Testis (tissue), 3 donors: ENCODE data around the gene FHOD3. TPM values are rescaled to one million over a fixed set of nuclear protein-coding genes. Genes with fewer than 3 reads are reported as not detected.

Experiments
- DNase-seq: peaks from one replicate; pipeline ENCODE4 v3.0.0-alpha.2; 2019
- H3K27ac ChIP-seq, 2 donors: fragments of 200-600 bp; sonication (generic); one replicate each; pipeline ENCODE4 v1.5.1; 2019
- H3K27me3 ChIP-seq: fragments of 200-600 bp; sonication (generic); one replicate; pipeline ENCODE4 v1.5.1; 2019
- H3K36me3 ChIP-seq: fragments of 200-600 bp; sonication (generic); one replicate; pipeline ENCODE4 v1.5.1; 2017; ENCODE audit warnings: low read depth; ENCODE audit errors: missing control alignments
- H3K4me1 ChIP-seq: fragments of 200-600 bp; sonication (generic); one replicate; pipeline ENCODE4 v1.5.1; 2019
- H3K4me3 ChIP-seq, 2 donors: fragments of 200-600 bp; sonication (generic); one replicate each; pipeline ENCODE4 v1.5.1; 2017 to 2019
- H3K9me3 ChIP-seq: fragments of 200-600 bp; sonication (generic); one replicate; pipeline ENCODE4 v1.5.1; 2017
- POLR2A ChIP-seq: fragments of 450-650 bp; IDR thresholded peaks from one replicate; pipeline ENCODE4 v1.6.1; 2017; ENCODE audit warnings: antibody characterized with exemption, mild to moderate bottlenecking, moderate library complexity
- WGBS, 2 donors: methylation state at CpG; one replicate each; pipeline ENCODE4 v1.1.5; 2018; 5-methylcytosine and 5-hydroxymethylcytosine counted together
- intact Hi-C: fragments of 100-400 bp; cut with DNase I; formaldehyde crosslinking; loops from one replicate; pipeline ENCODE4 v1.15.1; 2023; ENCODE audit warnings: low total_unique reads
- polyA plus RNA-seq: library from polyadenylated mRNA; stranded (reverse); fragments of 350-450 nt; fragmentation: Illumina TruSeq; extraction: RNeasy Lipid Tissue Mini Kit (QIAGEN cat#74804); gene quantifications from one replicate; pipeline ENCODE4 v1.2.3, GENCODE V29; 2014; ENCODE audit warnings: low read depth, low replicate concordance; ENCODE audit not compliant: insufficient read depth
- total RNA-seq, 2 donors: library from RNA; depleted of rRNA; stranded (reverse); fragments of >200 nt; gene quantifications; one replicate each; pipeline ENCODE4 v1.2.3, GENCODE V29; 2016
- TF ChIP-seq, protein P1 (sequence below), 3 experiments: fragments of 450-650 bp in 2 of 3; fragments of 200-600 bp in 1 of 3; sonication (generic) in 1 of 3; IDR thresholded peaks; one replicate each; pipeline ENCODE4 v1.5.1; 2016 to 2019; ENCODE audit warnings: antibody characterized with exemption in 3 of 3, mild to moderate bottlenecking in 2 of 3, moderate library complexity in 1 of 3

Gene FHOD3
- total and polyA plus RNA-seq, 3 donors from 2014 or later = 6.5 to 46.8 (median 37.3) TPM

DNA sequence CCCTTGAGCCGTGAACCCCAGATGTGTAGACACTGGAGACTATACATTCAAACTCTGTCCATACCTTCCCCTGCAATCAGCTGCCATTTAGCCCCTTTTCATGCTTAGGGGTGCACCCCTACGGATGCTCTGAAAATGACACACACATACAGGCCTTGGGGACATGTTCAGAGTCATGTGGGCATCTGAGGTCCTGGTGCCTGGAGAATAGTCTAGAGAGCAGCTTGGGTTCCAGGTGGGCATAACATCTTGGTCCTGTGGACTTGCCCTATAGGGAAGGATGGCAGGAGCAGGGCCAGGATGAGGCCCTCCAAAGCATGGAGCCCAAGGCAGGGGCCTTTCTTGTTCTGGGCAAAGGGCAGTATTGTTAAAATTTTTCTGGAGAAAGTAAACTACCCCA lies 9.9 kb upstream of the FHOD3 start:
- DNase-seq = no peak
- 88 to 100% methylated on average over 2 of the region's 2 CpGs for WGBS, 2 donors
- no peaks in the 10 kb centered on the region for H3K9me3 ChIP-seq
- H3K4me1 ChIP-seq = peaks cover 4% of the 10 kb centered on the region
- no peak overlapping the region for H3K27ac ChIP-seq
- H3K36me3 ChIP-seq = no peaks in the 10 kb centered on the region
- H3K27me3 ChIP-seq = no peaks in the 10 kb centered on the region
- intact Hi-C loops = loop anchor here (5.0 kb wide), 1 partner anchor 195 kb away; no protein-coding TSS in a partner anchor
- H3K4me3 ChIP-seq = no peak overlapping the region
- TF ChIP-seq POLR2A = no peak
- TF ChIP-seq, protein P1, sequence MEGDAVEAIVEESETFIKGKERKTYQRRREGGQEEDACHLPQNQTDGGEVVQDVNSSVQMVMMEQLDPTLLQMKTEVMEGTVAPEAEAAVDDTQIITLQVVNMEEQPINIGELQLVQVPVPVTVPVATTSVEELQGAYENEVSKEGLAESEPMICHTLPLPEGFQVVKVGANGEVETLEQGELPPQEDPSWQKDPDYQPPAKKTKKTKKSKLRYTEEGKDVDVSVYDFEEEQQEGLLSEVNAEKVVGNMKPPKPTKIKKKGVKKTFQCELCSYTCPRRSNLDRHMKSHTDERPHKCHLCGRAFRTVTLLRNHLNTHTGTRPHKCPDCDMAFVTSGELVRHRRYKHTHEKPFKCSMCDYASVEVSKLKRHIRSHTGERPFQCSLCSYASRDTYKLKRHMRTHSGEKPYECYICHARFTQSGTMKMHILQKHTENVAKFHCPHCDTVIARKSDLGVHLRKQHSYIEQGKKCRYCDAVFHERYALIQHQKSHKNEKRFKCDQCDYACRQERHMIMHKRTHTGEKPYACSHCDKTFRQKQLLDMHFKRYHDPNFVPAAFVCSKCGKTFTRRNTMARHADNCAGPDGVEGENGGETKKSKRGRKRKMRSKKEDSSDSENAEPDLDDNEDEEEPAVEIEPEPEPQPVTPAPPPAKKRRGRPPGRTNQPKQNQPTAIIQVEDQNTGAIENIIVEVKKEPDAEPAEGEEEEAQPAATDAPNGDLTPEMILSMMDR (IDR thresholded peaks at IDR 0.05) = no peak

DNA sequence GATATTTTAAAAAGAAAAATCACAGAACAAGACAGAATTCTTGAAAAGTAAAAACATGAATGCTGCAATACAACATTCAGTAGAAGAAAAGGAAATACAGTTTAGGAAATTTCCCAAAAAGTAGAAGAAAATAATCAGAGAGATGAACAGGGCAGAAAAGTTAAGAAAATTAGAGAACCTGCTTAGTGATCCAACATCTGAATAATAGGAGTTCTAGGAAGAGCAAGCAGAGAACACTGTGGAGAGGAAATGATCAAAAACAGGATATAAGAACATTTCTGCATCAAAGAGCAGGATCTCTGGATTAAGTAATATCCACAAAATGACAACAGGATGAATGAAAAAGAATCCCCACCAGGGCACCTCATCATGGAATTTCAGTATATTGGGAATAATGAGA lies 8.8 kb upstream of the FHOD3 start:
- Histone ChIP-seq H3K36me3 (no peaks in the 10 kb centered on the region), H3K27ac (no peak overlapping the region), H3K27me3 (no peaks in the 10 kb centered on the region), H3K9me3 (no peaks in the 10 kb centered on the region), H3K4me1 (peaks cover 4% of the 10 kb centered on the region), H3K4me3 (no peak overlapping the region)
- no peak for DNase-seq
- TF ChIP-seq, protein P1 (IDR thresholded peaks at IDR 0.05) = no peak
- no peak for TF ChIP-seq POLR2A
- intact Hi-C loops = loop anchor here (5.0 kb wide), 1 partner anchor 196 kb away; no protein-coding TSS in a partner anchor

DNA sequence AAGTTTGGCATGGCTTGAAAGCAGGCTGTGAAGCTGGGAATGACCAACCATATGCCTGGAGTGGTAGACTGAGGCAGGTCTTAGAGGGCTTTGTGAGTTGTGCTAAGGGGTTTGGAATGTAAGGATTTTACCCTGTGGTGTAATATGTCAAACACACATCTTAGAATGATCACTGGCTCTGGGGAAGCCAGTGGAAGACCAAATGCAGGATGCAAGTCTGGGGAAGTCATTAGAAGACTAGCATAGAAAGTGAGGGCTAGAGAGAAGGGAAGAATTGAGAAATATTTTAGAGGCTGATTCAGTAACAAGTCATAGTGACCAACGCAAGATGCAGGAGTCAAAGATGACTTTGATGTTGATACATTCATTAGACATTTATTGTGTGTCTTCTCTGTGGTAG lies 3.5 kb upstream of the FHOD3 start:
- intact Hi-C loops = no loop called here
- no peak for DNase-seq
- Histone ChIP-seq H3K36me3 (no peaks in the 10 kb centered on the region), H3K27ac (no peak overlapping the region), H3K4me3 (no peak overlapping the region), H3K9me3 (no peaks in the 10 kb centered on the region), H3K4me1 (peaks cover 4% of the 10 kb centered on the region), H3K27me3 (no peaks in the 10 kb centered on the region)
- no peak for TF ChIP-seq POLR2A
- TF ChIP-seq, protein P1 (IDR thresholded peaks at IDR 0.05) = no peak
- WGBS, 2 donors = 86 to 90% methylated on average over 1 of the region's 1 CpG

DNA sequence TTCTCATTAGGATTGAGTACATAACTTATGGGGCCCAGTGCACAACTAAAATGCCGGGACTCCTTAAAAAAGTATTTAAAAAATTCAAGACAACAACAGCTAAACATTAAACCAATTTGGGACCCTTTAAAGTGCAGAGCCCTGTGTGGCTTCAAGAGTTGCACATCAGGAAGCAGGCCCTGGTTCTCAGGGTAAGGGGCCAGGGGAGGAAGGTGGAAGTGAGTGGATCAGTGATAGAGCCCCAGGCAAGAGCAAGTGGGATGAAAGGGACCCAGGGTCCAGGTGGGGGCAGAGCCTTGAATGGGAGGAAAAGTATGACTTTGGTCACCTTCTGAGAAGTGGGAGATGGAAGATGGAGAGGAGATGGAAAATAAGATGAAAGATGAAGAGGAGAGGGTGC lies 2.3 kb upstream of the FHOD3 start:
- DNase-seq = no peak
- Histone ChIP-seq H3K9me3 (no peaks in the 10 kb centered on the region), H3K27me3 (no peaks in the 10 kb centered on the region), H3K27ac (no peak overlapping the region), H3K4me3 (no peak overlapping the region), H3K4me1 (peaks cover 4% of the 10 kb centered on the region), H3K36me3 (no peaks in the 10 kb centered on the region)
- no peak for TF ChIP-seq POLR2A
- TF ChIP-seq, protein P1 (IDR thresholded peaks at IDR 0.05) = no peak
- intact Hi-C loops = no loop called here
- 81 to 87% methylated on average over 1 of the region's 1 CpG for WGBS, 2 donors

DNA sequence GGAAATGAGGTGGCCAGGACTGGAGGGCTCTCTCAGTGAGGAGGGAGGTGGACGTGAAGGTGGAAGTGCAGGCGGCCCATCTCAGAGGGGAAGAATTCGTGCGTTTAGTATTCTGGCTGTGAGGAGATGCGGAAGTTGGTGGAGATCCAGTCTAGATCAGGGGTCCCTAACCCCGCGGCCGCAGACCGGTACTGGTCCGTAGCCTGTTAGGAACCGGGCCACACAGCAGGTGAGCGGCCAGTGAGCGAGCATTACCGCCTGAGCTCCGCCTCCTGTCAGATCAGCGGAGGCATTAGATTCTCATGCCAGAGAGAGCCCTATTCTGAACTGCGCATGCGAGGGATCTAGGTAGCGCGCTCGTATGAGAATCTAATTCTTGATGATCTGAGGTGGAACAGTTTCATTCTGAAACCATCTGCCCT lies 1.6 kb upstream of the FHOD3 start:
- WGBS, 2 donors = 28 to 46% methylated on average over 12 to 21 of the region's 21 CpGs
- no peak for DNase-seq
- Histone ChIP-seq H3K27me3 (no peaks in the 10 kb centered on the region), H3K27ac (no peak overlapping the region), H3K4me1 (peaks cover 4% of the 10 kb centered on the region), H3K4me3 (peak overlapping the region; percentile 63 to 77), H3K36me3 (no peaks in the 10 kb centered on the region), H3K9me3 (no peaks in the 10 kb centered on the region)
- TF ChIP-seq POLR2A = no peak
- TF ChIP-seq, protein P1 (IDR thresholded peaks at IDR 0.05) = no peak
- intact Hi-C loops = no loop called here
